C4-2B (cell line): ENCODE data around the gene CALY.

ENCODE experiments used
- CTCF ChIP-seq: fragments of 450-650 bp; conservative IDR thresholded peaks from 2 replicates; pipeline ENCODE4 v1.5.1; 2017; ENCODE audit warnings: mild to moderate bottlenecking
- ZFX ChIP-seq: fragments of 450-650 bp; IDR thresholded peaks from 2 replicates; pipeline ENCODE4 v1.6.1; 2017

- TF ChIP-seq CTCF (no peak), ZFX (no peak)
These were observed 6.9 kb upstream of the CALY start for GRCh38 chr10:133343558-133343957.
